Rectal smooth muscle tissue (tissue), 1 donor: ENCODE results near the gene ARPP21.
"Not testable (repeated sequence)": the region's sequence is repeated elsewhere in the genome, so short reads cannot be mapped to it uniquely, and the experiment has no call there.

Source experiments
- H3K27ac ChIP-seq: one replicate; pipeline ENCODE4 v1.7.0; 2013; ENCODE audit warnings: low read depth, low read length, inconsistent platforms
- H3K27me3 ChIP-seq: one replicate; pipeline ENCODE4 v1.7.0; 2013; ENCODE audit warnings: low read length; ENCODE audit not compliant: control insufficient read depth, insufficient read depth
- H3K36me3 ChIP-seq: one replicate; pipeline ENCODE4 v1.7.0; 2013; ENCODE audit warnings: low read length; ENCODE audit not compliant: control insufficient read depth, insufficient read depth
- H3K4me1 ChIP-seq: one replicate; pipeline ENCODE4 v1.7.0; 2013; ENCODE audit warnings: low read length; ENCODE audit not compliant: control insufficient read depth, insufficient read depth
- H3K4me3 ChIP-seq: one replicate; pipeline ENCODE4 v1.7.0; 2013; ENCODE audit warnings: low read length
- H3K9ac ChIP-seq: one replicate; pipeline ENCODE4 v1.7.0; 2013; ENCODE audit warnings: low read length

ARPP21 gene

GRCh38 chr3:35639254-35640186, at the start of gene ARPP21:
Gene ARPP21 (plus strand): TSS chr3:35639525. CDS start chr3:35681752, 42,227 bp downstream.
- Histone ChIP-seq H3K4me1 (peaks cover 2% of the 10 kb centered on the region), H3K27ac (no peak within 1 kb of the TSS), H3K36me3 (no peaks in the 10 kb centered on the region), H3K27me3 (peaks cover 7% of the 10 kb centered on the region), H3K4me3 (peak within 1 kb of the TSS; percentile 58), H3K9ac (no peak within 1 kb of the TSS)

GRCh38 chr3:35592589-35593295, 46.6 kb upstream of the ARPP21 start:
- Histone ChIP-seq H3K27me3 (no peaks in the 10 kb centered on the region), H3K9ac (no peak overlapping the region), H3K27ac (no peak overlapping the region), H3K4me1 (no peaks in the 10 kb centered on the region), H3K4me3 (no peak overlapping the region), H3K36me3 (no peaks in the 10 kb centered on the region)

GRCh38 chr3:35594739-35595138, 44.6 kb upstream of the ARPP21 start:
- Histone ChIP-seq H3K27me3 (no peaks in the 10 kb centered on the region), H3K4me1 (no peaks in the 10 kb centered on the region), H3K36me3 (no peaks in the 10 kb centered on the region), H3K4me3 (no peak overlapping the region), H3K9ac (no peak overlapping the region), H3K27ac (no peak overlapping the region)

GRCh38 chr3:35596335-35596995, 42.9 kb upstream of the ARPP21 start:
- Histone ChIP-seq H3K27ac (no peak overlapping the region), H3K4me3 (no peak overlapping the region), H3K4me1 (no peaks in the 10 kb centered on the region)

GRCh38 chr3:35597490-35597889, 41.8 kb upstream of the ARPP21 start:
- Histone ChIP-seq H3K4me3 (no peak overlapping the region), H3K9ac (no peak overlapping the region), H3K4me1 (no peaks in the 10 kb centered on the region), H3K27ac (no peak overlapping the region), H3K36me3 (no peaks in the 10 kb centered on the region), H3K27me3 (no peaks in the 10 kb centered on the region)

More at GRCh38 chr3:35596335-35596995, 42.9 kb upstream of the ARPP21 start:
- Histone ChIP-seq H3K36me3 (no peaks in the 10 kb centered on the region), H3K27me3 (no peaks in the 10 kb centered on the region), H3K9ac (no peak overlapping the region)

GRCh38 chr3:35598804-35599203, 40.5 kb upstream of the ARPP21 start:
- H3K36me3 ChIP-seq = no peaks in the 10 kb centered on the region
- no peaks in the 10 kb centered on the region for H3K4me1 ChIP-seq
- H3K27me3 ChIP-seq = no peaks in the 10 kb centered on the region
- H3K27ac ChIP-seq = no peak overlapping the region
- H3K9ac ChIP-seq = no peak overlapping the region
- H3K4me3 ChIP-seq = no peak overlapping the region

GRCh38 chr3:35601959-35602358, 37.4 kb upstream of the ARPP21 start:
- no peak overlapping the region for H3K9ac ChIP-seq
- no peaks in the 10 kb centered on the region for H3K27me3 ChIP-seq
- H3K27ac ChIP-seq = no peak overlapping the region
- no peaks in the 10 kb centered on the region for H3K4me1 ChIP-seq
- H3K4me3 ChIP-seq = no peak overlapping the region
- H3K36me3 ChIP-seq = no peaks in the 10 kb centered on the region

- H3K27ac ChIP-seq = no peak overlapping the region
- H3K4me3 ChIP-seq = no peak overlapping the region
- no peaks in the 10 kb centered on the region for H3K4me1 ChIP-seq
- H3K9ac ChIP-seq = no peak overlapping the region
- no peaks in the 10 kb centered on the region for H3K36me3 ChIP-seq
- H3K27me3 ChIP-seq = no peaks in the 10 kb centered on the region
Measured at GRCh38 chr3:35602395-35602936, 36.9 kb upstream of the ARPP21 start.

GRCh38 chr3:35616346-35616745, 23.0 kb upstream of the ARPP21 start:
- no peak overlapping the region for H3K9ac ChIP-seq
- no peak overlapping the region for H3K27ac ChIP-seq
- H3K36me3 ChIP-seq = no peaks in the 10 kb centered on the region

GRCh38 chr3:35617370-35617769, 22.0 kb upstream of the ARPP21 start:
- Histone ChIP-seq H3K27ac (no peak overlapping the region), H3K36me3 (no peaks in the 10 kb centered on the region), H3K27me3 (no peaks in the 10 kb centered on the region), H3K4me1 (no peaks in the 10 kb centered on the region), H3K4me3 (no peak overlapping the region), H3K9ac (no peak overlapping the region)

More at GRCh38 chr3:35616346-35616745, 23.0 kb upstream of the ARPP21 start:
- H3K4me3 ChIP-seq = no peak overlapping the region
- H3K4me1 ChIP-seq = no peaks in the 10 kb centered on the region
- H3K27me3 ChIP-seq = no peaks in the 10 kb centered on the region

- not testable (repeated sequence) for H3K4me3 ChIP-seq, H3K27ac ChIP-seq, H3K4me1 ChIP-seq, H3K27me3 ChIP-seq, H3K9ac ChIP-seq, H3K36me3 ChIP-seq
Measured at GRCh38 chr3:35620238-35620637, 19.1 kb upstream of the ARPP21 start.

GRCh38 chr3:35624698-35625097, 14.6 kb upstream of the ARPP21 start:
- Histone ChIP-seq H3K27ac (no peak overlapping the region), H3K36me3 (no peaks in the 10 kb centered on the region), H3K27me3 (no peaks in the 10 kb centered on the region), H3K9ac (no peak overlapping the region), H3K4me1 (no peaks in the 10 kb centered on the region), H3K4me3 (no peak overlapping the region)
